Measurements from ENCODE around the gene ESYT1.

The ESYT1 gene

GRCh38 chr12:56190695-56191155 lies 62.7 kb downstream of the ESYT1 start:
- peak; percentile 51 for DNase-seq

DNA sequence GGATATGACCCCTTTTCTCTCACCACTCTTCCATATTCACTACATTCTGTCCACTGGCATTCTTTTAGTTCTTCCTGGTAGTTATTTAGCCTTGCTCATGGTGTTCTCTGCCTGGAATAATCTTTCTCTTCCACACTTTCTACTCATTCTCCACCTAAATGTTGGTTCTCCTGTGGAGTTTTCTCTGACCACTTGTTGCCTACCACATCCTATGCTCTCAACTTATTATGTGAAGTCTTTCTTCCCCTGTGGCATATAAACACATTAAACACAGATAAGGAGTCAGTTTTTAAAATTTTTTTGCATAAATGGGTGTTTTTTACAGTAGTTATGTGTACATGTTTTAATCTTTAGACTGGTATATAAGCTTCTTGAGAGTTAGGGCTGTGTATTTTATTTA lies 64.5 kb downstream of the ESYT1 start:
- no peak for DNase-seq

GRCh38 chr12:56193025-56193578 lies 65.0 kb downstream of the ESYT1 start:
- DNase-seq: peak; percentile 95
